ENCODE measurements around the gene BACH1. TPM values are rescaled to one million over a fixed set of nuclear protein-coding genes. Genes with fewer than 3 reads are reported as not detected.

Gene BACH1
- total and polyA plus RNA-seq, 4 donors: 9.2 to 106 (median 54.2) TPM

DNA sequence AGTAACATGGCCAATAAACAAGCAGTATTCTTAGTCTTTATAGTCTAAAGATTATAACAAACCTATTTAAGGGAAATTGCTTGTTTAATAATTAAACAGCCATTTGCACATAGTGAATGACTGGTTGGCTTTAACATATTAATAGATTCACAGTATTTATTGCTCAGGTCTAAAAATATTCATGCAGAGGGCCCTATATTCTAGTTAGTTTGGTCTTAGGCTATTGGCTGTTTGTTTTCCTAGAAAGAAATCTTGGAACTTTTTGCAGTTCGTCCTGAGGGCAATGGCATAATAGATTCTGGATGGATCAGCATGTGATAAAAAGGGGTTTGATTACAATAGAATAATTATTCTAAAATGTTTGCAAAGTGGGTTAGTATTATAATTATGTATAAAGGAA, 34.7 kb downstream of the BACH1 start:
- Histone ChIP-seq H3K4me3 (no peak overlapping the region), H3K27me3 (ENCODE audit: control insufficient read depth in 3 of 3, insufficient read depth in 3 of 3, low read length in 2 of 3) (no peaks in the 10 kb centered on the region), H3K9ac (ENCODE audit: insufficient read depth in 1 of 2, low read length in 2 of 2) (no peak overlapping the region), H3K4me1 (ENCODE audit: control insufficient read depth in 5 of 5, insufficient read depth in 5 of 5, low read length in 5 of 5) (peaks cover 0 to 18% (median 3%) of the 10 kb centered on the region in 5 donors), H3K9me3 (ENCODE audit: control insufficient read depth in 4 of 4, insufficient read depth in 3 of 4, low read length in 3 of 4) (no peaks in the 10 kb centered on the region), H3K27ac (ENCODE audit: low read depth in 1 of 2, low read length in 1 of 2) (no peak overlapping the region), H3K36me3 (ENCODE audit: control insufficient read depth in 4 of 4, insufficient read depth in 4 of 4, low read length in 4 of 4) (peaks cover 0 to 10% (median 4%) of the 10 kb centered on the region in 4 donors)
- WGBS, 2 donors: 78 to 84% methylated on average over 1 of the region's 1 CpG
- TF ChIP-seq, protein P1, sequence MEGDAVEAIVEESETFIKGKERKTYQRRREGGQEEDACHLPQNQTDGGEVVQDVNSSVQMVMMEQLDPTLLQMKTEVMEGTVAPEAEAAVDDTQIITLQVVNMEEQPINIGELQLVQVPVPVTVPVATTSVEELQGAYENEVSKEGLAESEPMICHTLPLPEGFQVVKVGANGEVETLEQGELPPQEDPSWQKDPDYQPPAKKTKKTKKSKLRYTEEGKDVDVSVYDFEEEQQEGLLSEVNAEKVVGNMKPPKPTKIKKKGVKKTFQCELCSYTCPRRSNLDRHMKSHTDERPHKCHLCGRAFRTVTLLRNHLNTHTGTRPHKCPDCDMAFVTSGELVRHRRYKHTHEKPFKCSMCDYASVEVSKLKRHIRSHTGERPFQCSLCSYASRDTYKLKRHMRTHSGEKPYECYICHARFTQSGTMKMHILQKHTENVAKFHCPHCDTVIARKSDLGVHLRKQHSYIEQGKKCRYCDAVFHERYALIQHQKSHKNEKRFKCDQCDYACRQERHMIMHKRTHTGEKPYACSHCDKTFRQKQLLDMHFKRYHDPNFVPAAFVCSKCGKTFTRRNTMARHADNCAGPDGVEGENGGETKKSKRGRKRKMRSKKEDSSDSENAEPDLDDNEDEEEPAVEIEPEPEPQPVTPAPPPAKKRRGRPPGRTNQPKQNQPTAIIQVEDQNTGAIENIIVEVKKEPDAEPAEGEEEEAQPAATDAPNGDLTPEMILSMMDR (IDR thresholded peaks at IDR 0.05; ENCODE audit: control extremely low read depth, extremely low read depth): no peak
- ATAC-seq (ENCODE audit: insufficient read depth, low FRiP score) (no peak), DNase-seq (no peak)

DNA sequence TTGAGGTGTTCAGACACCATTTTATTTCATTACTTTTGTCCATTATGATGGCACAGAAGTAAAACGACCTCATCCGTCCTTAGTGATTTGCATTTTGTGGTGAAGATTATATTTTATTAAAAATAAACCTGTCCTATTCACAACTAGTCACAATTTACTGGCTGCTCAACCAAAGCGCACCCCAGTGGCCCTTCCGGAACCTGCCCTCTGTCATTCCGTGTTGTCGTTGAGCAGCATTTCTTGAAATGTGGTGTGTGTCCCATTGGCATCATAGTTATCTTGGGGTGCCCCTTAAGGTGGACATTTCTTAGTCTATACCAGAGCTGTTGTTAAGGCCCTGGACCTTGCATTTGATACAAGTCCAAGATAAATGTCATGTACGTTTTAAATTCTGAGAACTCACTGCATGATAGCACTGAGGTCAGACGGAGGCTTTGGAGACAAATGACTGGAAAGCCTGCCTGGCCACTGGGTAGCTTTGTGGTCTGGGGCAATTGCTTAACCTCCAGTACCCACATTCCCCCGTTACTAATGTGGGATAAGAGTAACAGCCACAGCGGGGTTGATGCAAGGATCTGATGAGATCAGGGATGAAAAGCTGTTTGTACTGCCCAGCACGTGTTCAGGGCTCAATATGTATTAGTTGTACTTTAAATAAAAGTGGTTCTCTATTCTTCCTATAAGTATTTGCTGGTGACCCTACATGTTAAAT, 36.2 kb downstream of the BACH1 start:
- Histone ChIP-seq H3K9ac (ENCODE audit: insufficient read depth in 1 of 2, low read length in 2 of 2) (no peak overlapping the region), H3K36me3 (ENCODE audit: control insufficient read depth in 4 of 4, insufficient read depth in 4 of 4, low read length in 4 of 4) (peaks cover 0 to 10% (median 2%) of the 10 kb centered on the region in 4 donors), H3K4me1 (ENCODE audit: control insufficient read depth in 5 of 5, insufficient read depth in 5 of 5, low read length in 5 of 5) (peaks cover 0 to 20% (median 3%) of the 10 kb centered on the region in 5 donors), H3K9me3 (ENCODE audit: control insufficient read depth in 4 of 4, insufficient read depth in 3 of 4, low read length in 3 of 4) (no peaks in the 10 kb centered on the region), H3K27ac (ENCODE audit: low read depth in 1 of 2, low read length in 1 of 2) (no peak overlapping the region), H3K27me3 (ENCODE audit: control insufficient read depth in 3 of 3, insufficient read depth in 3 of 3, low read length in 2 of 3) (no peaks in the 10 kb centered on the region), H3K4me3 (no peak overlapping the region)
- 67 to 79% methylated on average over 11 of the region's 11 CpGs for WGBS, 2 donors
- DNase-seq: no peak
- ATAC-seq (ENCODE audit: insufficient read depth, low FRiP score): no peak
- TF ChIP-seq, protein P1 (IDR thresholded peaks at IDR 0.05; ENCODE audit: control extremely low read depth, extremely low read depth): no peak

DNA sequence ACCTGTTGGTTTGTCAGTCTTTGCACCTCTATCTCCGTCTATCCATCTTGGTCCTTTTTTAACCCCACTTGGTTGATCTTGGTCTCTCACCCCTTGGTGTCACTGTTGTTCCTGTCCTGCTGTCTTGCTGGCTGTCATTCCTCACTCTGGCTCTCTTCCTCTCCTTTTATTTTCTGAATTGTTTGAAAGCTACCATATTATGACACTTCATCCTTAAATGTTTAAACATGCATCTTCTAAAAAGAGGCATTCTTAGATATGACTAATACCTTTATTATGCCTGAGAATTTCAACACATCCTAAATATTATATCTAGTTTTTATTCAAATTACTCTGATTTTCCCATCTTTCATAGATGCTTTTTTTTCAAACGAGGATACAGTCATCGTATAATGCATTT, 37.0 kb downstream of the BACH1 start:
- Histone ChIP-seq H3K4me1 (ENCODE audit: control insufficient read depth in 5 of 5, insufficient read depth in 5 of 5, low read length in 5 of 5) (peaks cover 3 to 25% (median 6%) of the 10 kb centered on the region in 5 donors), H3K4me3 (no peak overlapping the region), H3K27me3 (ENCODE audit: control insufficient read depth in 3 of 3, insufficient read depth in 3 of 3, low read length in 2 of 3) (no peaks in the 10 kb centered on the region), H3K27ac (ENCODE audit: low read depth in 1 of 2, low read length in 1 of 2) (no peak overlapping the region), H3K9ac (ENCODE audit: insufficient read depth in 1 of 2, low read length in 2 of 2) (no peak overlapping the region), H3K36me3 (ENCODE audit: control insufficient read depth in 4 of 4, insufficient read depth in 4 of 4, low read length in 4 of 4) (peaks cover 0 to 10% (median 2%) of the 10 kb centered on the region in 4 donors), H3K9me3 (ENCODE audit: control insufficient read depth in 4 of 4, insufficient read depth in 3 of 4, low read length in 3 of 4) (no peaks in the 10 kb centered on the region)
- TF ChIP-seq, protein P1 (IDR thresholded peaks at IDR 0.05; ENCODE audit: control extremely low read depth, extremely low read depth): no peak
- ATAC-seq (ENCODE audit: insufficient read depth, low FRiP score) (no peak), DNase-seq (no peak)
- 85 to 87% methylated on average over 3 of the region's 3 CpGs for WGBS, 2 donors
